ENCODE data around the gene TTBK2.

DNA sequence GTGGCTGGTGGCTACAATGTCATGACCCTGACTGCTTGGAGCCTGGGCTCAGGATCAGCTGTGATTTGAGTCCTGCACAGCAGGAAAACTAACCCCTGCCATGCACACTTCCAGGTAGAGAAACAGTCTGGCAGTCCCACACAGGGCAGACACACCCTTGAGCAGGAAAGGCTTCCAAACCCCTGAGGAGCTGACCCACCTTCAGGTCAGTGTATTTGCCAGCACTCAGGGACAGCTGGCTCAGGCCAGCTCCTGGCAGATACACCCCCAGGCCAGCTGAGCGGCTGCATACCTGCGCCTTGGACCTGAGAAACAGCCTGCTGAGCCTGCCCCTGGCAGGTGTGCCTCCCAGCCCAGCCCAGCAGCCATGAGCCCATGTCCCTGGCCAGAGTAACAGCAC, 161.5 kb downstream of the TTBK2 start:
- TF ChIP-seq IRF3 (IDR thresholded peaks at IDR 0.05; ENCODE audit: low read depth, low read length), result no peak
- TF ChIP-seq CTCF (IDR thresholded peaks at IDR 0.05), result no peak
- TF ChIP-seq RCOR1 (IDR thresholded peaks at IDR 0.05; ENCODE audit: low read length), result no peak
- TF ChIP-seq GABPA (IDR thresholded peaks at IDR 0.05; ENCODE audit: low read depth), result no peak
- no peak for TF ChIP-seq EP300 (IDR thresholded peaks at IDR 0.05; ENCODE audit: borderline replicate concordance in 1 of 2, low read depth in 1 of 2, low read length in 1 of 2)
- no peak for TF ChIP-seq NFIC (IDR thresholded peaks at IDR 0.05; ENCODE audit: borderline replicate concordance)
- TF ChIP-seq CHD2 (IDR thresholded peaks at IDR 0.05; ENCODE audit: low read length, partially characterized antibody), result no peak
- TF ChIP-seq TEAD4 (IDR thresholded peaks at IDR 0.05; ENCODE audit: borderline replicate concordance, insufficient read depth), result no peak
- no peak for TF ChIP-seq MXI1 (IDR thresholded peaks at IDR 0.05; ENCODE audit: low read depth, low read length)
- TF ChIP-seq TCF12 (IDR thresholded peaks at IDR 0.05), result no peak
- TF ChIP-seq FOXJ3 (CRISPR knock-in tag; IDR thresholded peaks at IDR 0.05), result no peak
- no peak for TF ChIP-seq YY1 (IDR thresholded peaks at IDR 0.05; ENCODE audit: low read depth)

Data from SK-N-SH (cell line).